Activated T-cell treated with anti-CD3 and anti-CD28 coated beads for 24 hours (primary cell): ENCODE data around the gene CENPB.

ENCODE experiments used
- DNase-seq: peaks from one replicate; pipeline ENCODE4 v3.0.0-alpha.2; 2020; ENCODE audit warnings: low read depth

The CENPB gene

GRCh38 chr20:3766422-3767109 is 20.0 kb downstream of the CENPB start:
- DNase-seq: no peak

GRCh38 chr20:3765171-3765882 is 21.2 kb downstream of the CENPB start:
- DNase-seq: no peak

- DNase-seq: no peak
Observed at GRCh38 chr20:3764659-3765058, 21.9 kb downstream of the CENPB start.

DNA sequence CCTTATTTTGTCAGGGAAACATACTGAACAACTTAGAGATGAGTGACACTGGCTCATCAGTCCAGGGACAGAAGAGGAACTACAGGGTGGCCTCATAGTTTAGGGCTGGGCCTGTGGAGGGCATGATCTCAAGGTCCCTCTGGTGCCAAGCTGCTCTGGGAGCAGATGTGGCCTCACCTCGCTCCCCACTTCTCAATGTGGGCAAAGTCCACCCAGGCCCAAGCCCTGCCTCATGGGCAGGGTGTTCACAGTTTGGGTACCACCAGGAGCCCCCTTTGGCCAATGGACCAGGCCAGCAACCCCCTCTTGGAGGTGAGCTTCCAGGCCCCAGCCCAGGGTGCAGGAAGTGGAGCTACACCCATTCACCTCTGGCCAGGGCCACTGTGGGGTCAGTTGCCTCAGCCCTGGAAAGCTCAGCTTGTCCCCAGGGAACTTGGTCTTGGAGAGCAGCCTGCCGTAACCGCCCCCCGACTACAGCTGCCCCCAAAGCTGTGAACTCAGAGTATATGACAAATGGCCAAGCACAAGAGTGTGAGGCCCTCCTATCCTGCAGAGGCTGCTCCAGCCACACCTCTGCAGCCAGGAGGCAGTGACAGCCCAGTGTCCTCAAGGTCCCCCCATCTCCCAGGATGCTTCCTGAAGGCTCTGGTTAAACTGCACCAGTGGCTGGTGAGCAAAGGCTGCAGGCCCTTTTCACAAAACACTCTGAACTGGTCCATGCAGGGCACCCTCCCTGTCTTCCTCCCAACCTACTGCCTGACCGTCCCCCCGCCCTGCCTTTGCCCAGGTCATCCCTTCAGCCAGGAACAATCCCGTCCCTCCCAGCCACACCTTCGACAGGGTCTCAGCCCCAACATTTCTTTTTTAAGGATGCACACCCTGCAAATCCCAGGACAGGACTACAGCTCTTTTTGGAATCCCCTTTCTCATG is 22.6 kb downstream of the CENPB start:
- no peak for DNase-seq

GRCh38 chr20:3760655-3761348 is 25.7 kb downstream of the CENPB start:
- no peak for DNase-seq

GRCh38 chr20:3759884-3760283 is 26.7 kb downstream of the CENPB start:
- no peak for DNase-seq

DNA sequence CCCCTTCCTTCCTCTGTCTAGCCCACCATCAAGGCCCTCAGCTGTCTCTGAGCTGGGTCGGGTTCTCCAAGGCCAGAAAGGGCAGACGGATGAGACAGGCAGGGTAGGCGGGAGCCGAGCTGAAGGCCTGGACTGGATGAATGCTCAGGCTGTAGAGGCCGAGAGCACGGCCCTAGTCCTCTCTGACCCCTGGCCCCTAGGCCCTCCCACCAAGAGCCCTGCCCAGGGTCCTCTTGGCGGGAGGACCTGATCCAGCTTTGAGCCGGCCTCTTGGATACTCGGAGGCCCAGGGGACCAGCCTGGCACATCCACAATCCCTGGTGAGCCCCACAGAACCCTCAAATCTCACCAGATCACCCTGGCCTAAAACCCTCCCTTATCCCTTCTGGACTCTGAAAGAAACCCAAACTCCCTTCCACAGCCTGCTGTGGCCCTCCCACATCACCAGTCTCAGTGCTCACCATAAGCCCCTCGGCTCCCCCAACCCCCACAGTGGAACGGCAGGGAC is 27.2 kb downstream of the CENPB start:
- no peak for DNase-seq

- no peak for DNase-seq
Observed at GRCh38 chr20:3758566-3758965, 28.0 kb downstream of the CENPB start.

DNA sequence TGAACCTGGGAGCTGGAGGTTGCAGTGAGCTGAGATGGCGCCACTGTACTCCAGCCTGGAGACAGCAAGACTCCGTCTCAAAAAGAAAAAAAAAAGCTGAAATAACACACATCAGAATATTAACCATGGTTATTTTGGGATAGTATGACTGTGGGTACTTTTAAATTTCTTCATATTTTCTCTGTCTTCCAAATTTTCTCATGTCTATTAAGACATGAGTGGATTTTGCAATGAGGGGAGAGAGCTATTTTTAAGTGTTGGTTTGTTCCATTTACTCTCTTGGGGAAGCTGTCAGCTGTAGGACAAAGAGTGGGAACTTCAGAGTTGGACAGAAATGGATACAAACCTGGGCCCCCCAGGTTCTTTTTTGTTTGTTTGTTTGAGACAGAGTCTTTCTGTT is 29.3 kb downstream of the CENPB start:
- DNase-seq: no peak

- no peak for DNase-seq
Observed at GRCh38 chr20:3755814-3756480, 30.6 kb downstream of the CENPB start.

DNA sequence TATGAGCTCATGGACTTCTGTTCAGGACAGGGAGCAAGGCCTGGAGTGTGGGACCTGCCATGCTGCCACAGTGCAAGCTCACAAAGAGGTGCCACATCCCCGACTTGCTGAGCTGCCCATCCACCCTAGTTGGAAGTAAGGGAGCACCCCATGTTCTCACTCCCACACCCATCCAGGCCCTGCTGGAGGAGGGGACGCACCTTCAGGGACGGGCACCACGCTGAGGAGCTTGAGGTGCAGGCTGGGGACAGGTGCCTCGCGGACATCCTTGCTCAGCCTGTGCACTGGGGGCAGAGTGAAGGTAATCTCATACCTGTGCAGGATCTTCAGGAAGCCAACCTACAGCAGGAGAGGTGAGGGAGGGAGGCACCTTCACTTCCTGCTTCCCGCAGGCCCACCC is 31.3 kb downstream of the CENPB start:
- DNase-seq: no peak

DNA sequence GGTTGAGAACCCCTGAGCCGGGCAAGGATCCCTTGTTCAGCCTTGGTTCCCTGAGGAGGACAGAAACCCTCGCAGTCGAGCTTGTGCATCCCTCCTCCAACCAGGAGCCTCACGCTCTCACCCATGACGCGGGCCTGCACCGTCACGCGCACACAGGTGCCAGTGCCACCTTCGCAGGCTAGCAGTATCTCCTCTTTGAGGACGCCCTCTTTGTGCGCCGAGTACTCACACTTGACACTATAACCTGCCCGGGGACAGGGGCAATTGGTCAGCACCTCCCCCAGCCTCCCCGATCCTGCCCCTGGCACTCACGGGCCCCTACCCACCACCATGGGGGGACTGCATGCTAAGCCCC is 32.3 kb downstream of the CENPB start:
- DNase-seq: no peak

GRCh38 chr20:3753501-3754275 is 32.9 kb downstream of the CENPB start:
- DNase-seq: no peak

- peak; percentile 32 for DNase-seq
Observed at GRCh38 chr20:3753098-3753497, 33.4 kb downstream of the CENPB start.

- DNase-seq: no peak
Observed at GRCh38 chr20:3752386-3752759, 34.2 kb downstream of the CENPB start.

GRCh38 chr20:3751675-3752385 is 34.7 kb downstream of the CENPB start:
- peak; percentile 37 for DNase-seq

- DNase-seq: no peak
Observed at GRCh38 chr20:3751305-3751674, 35.2 kb downstream of the CENPB start.

- peak; percentile 12 for DNase-seq
Observed at GRCh38 chr20:3749689-3750531, 36.6 kb downstream of the CENPB start.

GRCh38 chr20:3749087-3749688 is 37.4 kb downstream of the CENPB start:
- DNase-seq: no peak
